K562 (cell line): ENCODE measurements around the gene TSC1. TPM values are rescaled to one million over a fixed set of nuclear protein-coding genes. Genes with fewer than 3 reads are reported as not detected.
A peak's percentile ranks its signal among the peaks of the same experiment; 100 is the strongest.

Experiments used
- ATAC-seq: fragments of 200-7000 bp; cut with Tn5 transposase; 3 replicates; pipeline ENCODE4 v1.9.1; 2020; ENCODE audit warnings: moderate library complexity
- BruUV-seq: library from RNA; stranded (reverse); fragments of 400-500 nt; replicated peaks from 2 replicates; lab custom pipeline; 2021; lab: Mats Ljungman, UMichigan
- CTCF ChIA-PET: fragments of 300-600 bp; formaldehyde crosslinking; extraction: SDS; loops from one replicate; lab custom pipeline; 2021; ENCODE audit warnings: low intra/inter-chr PET ratio; lab: Yijun Ruan, JAX
- POLR2A ChIA-PET: fragments of 300-600, 350-650 bp; sonication (Branson Sonifier 250); formaldehyde crosslinking; extraction: SDS; loops from one replicate; lab custom pipeline; 2021; ENCODE audit warnings: antibody characterized with exemption, inconsistent platforms; lab: Yijun Ruan, JAX
- DNase-seq, 4 experiments: peaks; one replicate each; pipeline versions ENCODE4 v3.0.0 to v3.0.0-alpha.2; 2011 to 2018; ENCODE audit warnings: low spot score in 3 of 4, mixed read lengths in 3 of 4; ENCODE audit errors: extremely low read depth in 1 of 4
- FAIRE-seq: peaks from 2 replicates; lab custom pipeline; 2011; peaks lifted over from hg19 to GRCh38; lab: Jason Lieb, UNC
- H2AFZ ChIP-seq: 2 replicates; pipeline ENCODE4 v1.6.0; 2011; ENCODE audit warnings: low read depth, low read length, control low read depth, inconsistent platforms
- H3K27ac ChIP-seq: fragments of 200-600 bp; 3 replicates; pipeline ENCODE4 v1.8.0; 2011; ENCODE audit warnings: low read depth, mild to moderate bottlenecking, control low read depth, inconsistent platforms, low read length, moderate library complexity, mixed read lengths; ENCODE audit errors: extremely low read depth
- H3K27me3 ChIP-seq, 2 experiments: fragments of 300-600 bp in 1 of 2; 2 replicates in 1 of 2; 3 replicates in 1 of 2; pipeline versions ENCODE4 v1.6.0 to v1.8.0; 2011; ENCODE audit warnings: inconsistent platforms in 2 of 2, low read length in 2 of 2, mild to moderate bottlenecking in 1 of 2, mixed read lengths in 1 of 2, moderate library complexity in 1 of 2; ENCODE audit not compliant: control insufficient read depth in 2 of 2, insufficient read depth in 2 of 2
- H3K36me3 ChIP-seq: fragments of 300-600 bp; 3 replicates; pipeline ENCODE4 v1.8.0; 2011; ENCODE audit warnings: mild to moderate bottlenecking, low read length, inconsistent platforms; ENCODE audit not compliant: control insufficient read depth, insufficient read depth
- H3K4me1 ChIP-seq, 2 experiments: fragments of 200-600 bp in 1 of 2; replicated peaks in 1 of 2; 2 replicates in 1 of 2; 3 replicates in 1 of 2; pipeline versions ENCODE4 v1.5.1 to v1.8.0; 2011; ENCODE audit warnings: inconsistent platforms in 2 of 2, low read length in 2 of 2, mild to moderate bottlenecking in 1 of 2, mixed read lengths in 1 of 2, moderate library complexity in 1 of 2; ENCODE audit not compliant: control insufficient read depth in 2 of 2, insufficient read depth in 2 of 2
- H3K4me2 ChIP-seq: 2 replicates; pipeline ENCODE4 v1.6.1; 2011; ENCODE audit warnings: low read length, control low read depth, inconsistent platforms, mixed read lengths; ENCODE audit not compliant: insufficient read depth
- H3K4me3 ChIP-seq: fragments of 200-600 bp; sonication (generic), shearing (Covaris generic); 2 replicates; pipeline ENCODE4 v1.5.1; 2016; ENCODE audit warnings: control low read depth, inconsistent platforms
- H3K79me2 ChIP-seq: fragments of 200-600 bp; 3 replicates; pipeline ENCODE4 v1.8.0; 2011; ENCODE audit warnings: low read length, inconsistent platforms; ENCODE audit not compliant: control insufficient read depth, insufficient read depth
- H3K9ac ChIP-seq, 2 experiments: 2 replicates each; pipeline versions ENCODE4 v1.6.0 to v1.6.1; 2011; ENCODE audit warnings: low read depth in 2 of 2, low read length in 2 of 2, control low read depth in 1 of 2, inconsistent platforms in 1 of 2, mild to moderate bottlenecking in 1 of 2, mixed read lengths in 1 of 2; ENCODE audit not compliant: insufficient read depth in 1 of 2
- H3K9me1 ChIP-seq: one replicate; pipeline ENCODE4 v1.6.0; 2011; ENCODE audit warnings: inconsistent platforms, mild to moderate bottlenecking, low read length, moderate library complexity; ENCODE audit not compliant: control insufficient read depth, insufficient read depth
- H3K9me3 ChIP-seq: replicated peaks from 2 replicates; pipeline ENCODE4 v1.5.1; 2011; ENCODE audit warnings: low read depth, low read length, inconsistent platforms; ENCODE audit not compliant: control insufficient read depth, insufficient read depth
- H4K20me1 ChIP-seq: replicated peaks from 2 replicates; pipeline ENCODE4 v1.6.1; 2011; ENCODE audit warnings: low read length, inconsistent platforms, mixed read lengths; ENCODE audit not compliant: control insufficient read depth, insufficient read depth
- BRD4 ChIP-seq: fragments of 200-600 bp; sonication (generic); IDR thresholded peaks from 2 replicates; pipeline ENCODE4 v1.6.1; 2017; ENCODE audit warnings: inconsistent platforms
- CBX8 ChIP-seq: fragments of 200-600 bp; sonication (generic); IDR thresholded peaks from 2 replicates; pipeline ENCODE4 v1.6.1; 2012; ENCODE audit warnings: borderline replicate concordance, mixed run types, low read depth, mild to moderate bottlenecking, moderate library complexity, mixed read lengths, low read length, control low read depth, inconsistent platforms; ENCODE audit not compliant: poor library complexity, severe bottlenecking; ENCODE audit errors: extremely low read depth
- CREB3 ChIP-seq: fragments of 450-650 bp; conservative IDR thresholded peaks from 2 replicates; pipeline ENCODE4 v1.6.1; 2016; ENCODE audit warnings: missing genetic modification characterization, low read depth, mild to moderate bottlenecking, missing compliant biosample characterization, moderate library complexity
- ETV5 ChIP-seq: sonication (generic); formaldehyde crosslinking; IDR thresholded peaks from 2 replicates; pipeline ENCODE4 v1.4.0; 2020; ENCODE audit warnings: low read depth, mild to moderate bottlenecking, missing genetic modification reagents
- NFIC ChIP-seq: fragments of 450-650 bp; IDR thresholded peaks from 2 replicates; pipeline ENCODE4 v1.6.1; 2017; ENCODE audit warnings: mild to moderate bottlenecking, inconsistent platforms
- NONO ChIP-seq, 2 experiments: fragments of 200-400 bp in 1 of 2; fragments of 450-650 bp in 1 of 2; formaldehyde crosslinking in 1 of 2; IDR thresholded peaks; 2 replicates each; pipeline ENCODE4 v1.6.1; 2017; ENCODE audit warnings: low read depth in 2 of 2, mild to moderate bottlenecking in 2 of 2, moderate library complexity in 2 of 2, low read length in 1 of 2
- POLR2AphosphoS2 ChIP-seq: IDR thresholded peaks from 2 replicates; pipeline ENCODE4 v1.6.1; 2012; ENCODE audit warnings: low read length, improper control_type of control experiment
- SRSF3 ChIP-seq: fragments of 200-400 bp; formaldehyde crosslinking; IDR thresholded peaks from 2 replicates; pipeline ENCODE4 v1.6.1; 2016; ENCODE audit warnings: mild to moderate bottlenecking, low read length, moderate library complexity; ENCODE audit not compliant: insufficient read depth
- XRCC3 ChIP-seq: fragments of 450-650 bp; IDR thresholded peaks from 2 replicates; pipeline ENCODE4 v1.6.1; 2017; ENCODE audit warnings: mild to moderate bottlenecking, moderate library complexity
- WGBS: fragments of 100-300 bp; shearing (Covaris generic); methylation state at CpG from one replicate; pipeline ENCODE4 v1.1.6; 2016; ENCODE audit warnings: low coverage, mixed read lengths; ENCODE audit not compliant: insufficient coverage; ENCODE audit errors: missing lambda C conversion rate; 5-methylcytosine and 5-hydroxymethylcytosine counted together
- in situ Hi-C: fragments of 300-500 bp; cut with MboI; formaldehyde crosslinking; loops from 4 replicates; pipeline ENCODE4 v1.15.0; 2018; ENCODE audit warnings: inconsistent platforms, mixed read lengths
- intact Hi-C: fragments of 100-400 bp; cut with micrococcal nuclease; formaldehyde crosslinking; loops from 2 replicates; pipeline ENCODE4 v1.14.2; 2022
- polyA plus RNA-seq, 8 experiments: library from polyadenylated mRNA; depleted of rRNA in 4 of 8; stranded (reverse) in 5 of 8; unstranded in 3 of 8; fragments of >200 nt; fragmentation: Nextera tagmentation in 2 of 8; fragmentation: Illumina TruSeq in 1 of 8; extraction: Ambion mirVana in 2 of 8; extraction: Trizol in 1 of 8; gene quantifications; 2 replicates each; pipeline versions ENCODE4 v1.2.1 to v1.2.3, GENCODE V29; 2011 to 2014; ENCODE audit warnings: inconsistent platforms in 1 of 8, missing spikeins in 1 of 8
- total RNA-seq, 7 experiments: library from RNA; depleted of rRNA in 6 of 7; stranded (reverse); fragments of >200 nt in 6 of 7; fragmentation: Illumina TruSeq in 2 of 7; extraction: Trizol in 2 of 7; gene quantifications; 2 replicates each; pipeline versions ENCODE4 v1.2.1 to v1.2.3, GENCODE V29; 2011 to 2021; ENCODE audit warnings: low replicate concordance in 1 of 7

Gene TSC1
- total and polyA plus RNA-seq, 9 of the 15 experiments (the other 6 are each of a cell fraction or from before 2014, with no cell fraction given), result 6.9 to 37.6 (median 18.6) TPM

GRCh38 chr9:132886334-132886725 lies 58.1 kb downstream of the TSC1 start:
- Histone ChIP-seq H3K36me3 (no peaks in the 10 kb centered on the region), H3K4me2 (no peak overlapping the region), H3K9ac (no peak overlapping the region), H3K9me3 (no peaks in the 10 kb centered on the region), H3K27me3 (peaks cover 43 to 68% of the 10 kb centered on the region in 2 experiments), H3K9me1 (no peaks in the 10 kb centered on the region), H3K79me2 (no peaks in the 10 kb centered on the region), H3K4me1 (peaks cover 0 to 3% of the 10 kb centered on the region in 2 experiments; a peak in 2 of 5 replicates), H3K4me3 (no peak overlapping the region), H3K27ac (no peak overlapping the region), H4K20me1 (peaks cover 3% of the 10 kb centered on the region; the same call in 1 of the 2 replicates), H2AFZ (no peak overlapping the region)
- in situ Hi-C loops (no loop called here), intact Hi-C loops (no loop called here)
- POLR2A ChIA-PET, result interaction anchor here (1.0 to 1.1 kb wide), 2 partner anchors 9 to 12 kb away, joined by 4 to 5 read pairs; no protein-coding TSS in a partner anchor
- no peak for TF ChIP-seq SRSF3
- TF ChIP-seq POLR2AphosphoS2, result no peak
- no peak for TF ChIP-seq XRCC3
- no peak for TF ChIP-seq BRD4
- TF ChIP-seq ETV5 (CRISPR knock-in tag), result no peak
- CTCF ChIA-PET, result no interaction called here
- DNase-seq, result no peak
- ATAC-seq, result no peak
- FAIRE-seq, result peak; percentile 26
- BruUV-seq, result no TSS peak
- 7% methylated on average over 6 of the region's 6 CpGs for WGBS

GRCh38 chr9:132885720-132886333 lies 58.6 kb downstream of the TSC1 start:
- H3K79me2 ChIP-seq, result no peaks in the 10 kb centered on the region
- no peak overlapping the region for H3K4me3 ChIP-seq
- H3K27ac ChIP-seq, result no peak overlapping the region
- no peak overlapping the region for H3K9ac ChIP-seq
- intact Hi-C loops (no loop called here), in situ Hi-C loops (no loop called here)
- FAIRE-seq (peak; percentile 35), ATAC-seq (peak; percentile 13; the same call in 2 of the 3 replicates), DNase-seq (no peak)
- H2AFZ ChIP-seq, result no peak overlapping the region
- TF ChIP-seq CBX8, result no peak
- TF ChIP-seq BRD4, result no peak
- TF ChIP-seq NFIC, result peak; percentile 58
- no peak for TF ChIP-seq NONO (IDR thresholded peaks at IDR 0.05; ENCODE audit: low read depth in 2 of 2, low read length in 1 of 2)
- no peak for TF ChIP-seq CREB3 (tag)
- BruUV-seq, result no TSS peak
- H3K27me3 ChIP-seq, result peaks cover 40 to 65% of the 10 kb centered on the region in 2 experiments
- POLR2A ChIA-PET, result interaction anchor here (1.0 to 1.1 kb wide), 3 partner anchors 9 to 13 kb away, joined by 3 to 5 read pairs (median 4); no protein-coding TSS in a partner anchor
- peaks cover 0 to 3% of the 10 kb centered on the region in 2 experiments; a peak in 3 of 5 replicates for H3K4me1 ChIP-seq
- H4K20me1 ChIP-seq, result no peaks in the 10 kb centered on the region; the same call in 1 of the 2 replicates
- H3K36me3 ChIP-seq, result no peaks in the 10 kb centered on the region
- WGBS, result 3% methylated on average over 9 of the region's 9 CpGs
- no peak overlapping the region for H3K4me2 ChIP-seq
- no peaks in the 10 kb centered on the region for H3K9me3 ChIP-seq
- CTCF ChIA-PET, result no interaction called here
- no peaks in the 10 kb centered on the region for H3K9me1 ChIP-seq
